Uterus (tissue), 4 donors: Measurements from ENCODE around the gene BCAN. TPM values are rescaled to one million over a fixed set of nuclear protein-coding genes. Genes with fewer than 3 reads are reported as not detected.
"Not testable (repeated sequence)": the region's sequence is repeated elsewhere in the genome, so short reads cannot be mapped to it uniquely, and the experiment has no call there.

ENCODE experiments used
- DNase-seq, 2 donors: peaks; one replicate each; pipeline ENCODE4 v3.0.0-alpha.2; 2019 to 2020
- H3K27ac ChIP-seq, 2 donors: fragments of 200-600 bp; sonication (generic); 1 replicate in 1 of 2; 2 replicates in 1 of 2; pipeline ENCODE4 v1.5.1; 2016 to 2018
- H3K27me3 ChIP-seq, 2 donors: fragments of 200-600 bp; sonication (generic); one replicate each; pipeline ENCODE4 v1.5.1; 2018 to 2019; ENCODE audit warnings: control low read depth in 1 of 2
- H3K36me3 ChIP-seq, 2 donors: fragments of 200-600 bp; sonication (generic); one replicate each; pipeline ENCODE4 v1.5.1; 2019; ENCODE audit warnings: control low read depth in 1 of 2
- H3K4me1 ChIP-seq, 2 donors: fragments of 200-600 bp; sonication (generic); one replicate each; pipeline ENCODE4 v1.5.1; 2018 to 2019; ENCODE audit warnings: control low read depth in 1 of 2
- H3K4me3 ChIP-seq, 2 donors: fragments of 200-600 bp; sonication (generic); 1 replicate in 1 of 2; 2 replicates in 1 of 2; pipeline ENCODE4 v1.5.1; 2018 to 2019; ENCODE audit warnings: mild to moderate bottlenecking in 1 of 2
- H3K9me3 ChIP-seq, 2 donors: fragments of 200-600 bp; sonication (generic); one replicate each; pipeline ENCODE4 v1.5.1; 2019; ENCODE audit warnings: control low read depth in 1 of 2
- CTCF ChIP-seq, 4 experiments: fragments of 200-600 bp in 2 of 4; fragments of 450-650 bp in 2 of 4; sonication (generic) in 2 of 4; IDR thresholded peaks; one replicate each; pipeline ENCODE4 v1.5.1; 2016 to 2019; ENCODE audit warnings: antibody characterized with exemption in 4 of 4, mild to moderate bottlenecking in 2 of 4, moderate library complexity in 1 of 4
- POLR2A ChIP-seq, 2 donors: fragments of 450-650 bp; IDR thresholded peaks; one replicate each; pipeline ENCODE4 v1.6.1; 2016; ENCODE audit warnings: antibody characterized with exemption in 2 of 2, mild to moderate bottlenecking in 1 of 2, moderate library complexity in 1 of 2
- intact Hi-C: fragments of 100-400 bp; cut with DNase I; formaldehyde crosslinking; loops from one replicate; pipeline ENCODE4 v1.15.1; 2023; ENCODE audit warnings: low total_unique reads
- total RNA-seq, 4 donors: library from RNA; depleted of rRNA in 3 of 4; stranded (reverse); fragments of >200 nt in 3 of 4; gene quantifications; one replicate each; pipeline versions ENCODE4 v1.1.0 to v1.2.4, GENCODE V29; 2014 to 2023
- donor health status: DM: yes; HTN: yes; CAD: no.

BCAN gene
- total RNA-seq, 4 donors from 2014 or later, result 2.3 to 3.0 (median 2.8) TPM; not detected in 1

GRCh38 chr1:156599811-156600210 is 42.1 kb upstream of the BCAN start:
- intact Hi-C loops, result loop anchor here (10.0 kb wide), 1 partner anchor 145 kb away; no protein-coding TSS in a partner anchor
- H3K4me1 ChIP-seq, result peaks cover 0 to 11% of the 10 kb centered on the region in 2 donors
- H3K36me3 ChIP-seq, result no peaks in the 10 kb centered on the region

DNA sequence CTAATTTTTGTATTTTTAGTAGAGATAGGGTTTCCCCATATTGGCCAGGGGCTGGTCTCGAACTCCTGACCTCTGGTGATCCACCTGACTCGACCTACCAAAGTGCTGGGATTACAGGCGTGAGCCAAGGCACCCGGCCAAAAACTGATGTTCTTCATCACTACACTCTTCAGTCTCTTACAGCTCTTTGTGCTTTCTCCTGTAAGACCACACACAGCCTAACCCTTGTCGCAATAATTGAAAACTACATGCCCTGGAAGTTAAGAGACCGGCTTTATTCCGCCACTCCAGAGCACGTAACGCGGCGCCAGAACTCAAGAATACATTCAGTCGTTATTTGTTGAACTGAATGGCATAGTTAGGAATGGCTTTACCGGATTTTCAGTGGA is 41.2 kb upstream of the BCAN start:
- TF ChIP-seq CTCF (IDR thresholded peaks at IDR 0.05) (no peak), POLR2A (IDR thresholded peaks at IDR 0.05) (no peak)
- intact Hi-C loops, result loop anchor here (10.0 kb wide), 1 partner anchor 146 kb away; no protein-coding TSS in a partner anchor

More at GRCh38 chr1:156599811-156600210, 42.1 kb upstream of the BCAN start:
- DNase-seq, result no peak
- no peaks in the 10 kb centered on the region for H3K27me3 ChIP-seq
- H3K4me3 ChIP-seq, result no peak overlapping the region
- H3K9me3 ChIP-seq, result no peaks in the 10 kb centered on the region
- no peak overlapping the region for H3K27ac ChIP-seq
- TF ChIP-seq POLR2A (IDR thresholded peaks at IDR 0.05) (no peak), CTCF (IDR thresholded peaks at IDR 0.05) (no peak)

GRCh38 chr1:156601122-156601830 is 40.6 kb upstream of the BCAN start, which contains the start of gene GPATCH4:
Gene GPATCH4 (minus strand): TSS chr1:156601479.
- Histone ChIP-seq H3K4me3 (peak within 1 kb of the TSS; percentile 54 to 86), H3K9me3 (no peaks in the 10 kb centered on the region), H3K27me3 (no peaks in the 10 kb centered on the region), H3K27ac (peak within 1 kb of the TSS; percentile 66 to 88), H3K36me3 (no peaks in the 10 kb centered on the region), H3K4me1 (peaks cover 0 to 11% of the 10 kb centered on the region in 2 donors)
- intact Hi-C loops, result loop anchor here (10.0 kb wide), 1 partner anchor 146 kb away; no protein-coding TSS in a partner anchor
- peak in 1 of 2 donors; percentile 36 for TF ChIP-seq POLR2A (IDR thresholded peaks at IDR 0.05)
- TF ChIP-seq CTCF (IDR thresholded peaks at IDR 0.05), result no peak
- DNase-seq, result peak; percentile 84 to 86

More for the DNA sequence above, 41.2 kb upstream of the BCAN start:
- no peaks in the 10 kb centered on the region for H3K27me3 ChIP-seq
- H3K4me1 ChIP-seq, result peaks cover 0 to 11% of the 10 kb centered on the region in 2 donors
- H3K9me3 ChIP-seq, result no peaks in the 10 kb centered on the region
- peak overlapping the region; percentile 66 to 88 for H3K27ac ChIP-seq
- peak overlapping the region; percentile 54 to 86 for H3K4me3 ChIP-seq
- H3K36me3 ChIP-seq, result no peaks in the 10 kb centered on the region
- no peak for DNase-seq

GRCh38 chr1:156601892-156602291 is 40.0 kb upstream of the BCAN start:
- TF ChIP-seq POLR2A (IDR thresholded peaks at IDR 0.05), result no peak
- TF ChIP-seq CTCF (IDR thresholded peaks at IDR 0.05), result no peak
- H3K36me3 ChIP-seq, result no peaks in the 10 kb centered on the region
- peak overlapping the region; percentile 66 to 88 for H3K27ac ChIP-seq
- no peaks in the 10 kb centered on the region for H3K9me3 ChIP-seq
- intact Hi-C loops, result loop anchor here (10.0 kb wide), 1 partner anchor 147 kb away; no protein-coding TSS in a partner anchor
- H3K4me1 ChIP-seq, result peaks cover 0 to 11% of the 10 kb centered on the region in 2 donors
- H3K27me3 ChIP-seq, result no peaks in the 10 kb centered on the region
- DNase-seq, result no peak
- peak overlapping the region; percentile 54 to 86 for H3K4me3 ChIP-seq

DNA sequence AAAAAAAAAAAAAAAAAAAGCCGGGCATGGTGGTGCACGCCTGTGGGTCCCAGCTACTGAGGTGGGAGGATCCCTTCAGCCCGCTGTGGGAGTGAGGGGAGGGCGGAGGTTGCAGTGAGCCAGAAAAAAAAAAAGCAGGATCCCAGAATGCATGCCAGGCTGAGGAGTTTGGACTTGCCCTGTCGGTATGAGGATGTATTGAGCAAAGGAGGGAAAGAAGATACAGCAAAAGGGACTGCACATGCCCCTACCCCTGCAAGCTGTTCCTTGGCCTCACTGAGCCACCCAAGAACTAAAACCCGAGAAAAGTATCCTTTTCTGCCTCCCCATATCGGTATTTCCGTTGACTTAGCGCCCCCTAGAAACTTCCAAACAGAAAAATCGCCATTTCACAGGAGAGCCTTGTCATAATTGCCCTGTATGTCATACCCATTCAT is 39.3 kb upstream of the BCAN start:
- intact Hi-C loops, result loop anchor here (10.0 kb wide), 1 partner anchor 148 kb away; no protein-coding TSS in a partner anchor
- Histone ChIP-seq H3K9me3 (no peaks in the 10 kb centered on the region), H3K4me3 (no peak overlapping the region), H3K27me3 (no peaks in the 10 kb centered on the region), H3K36me3 (no peaks in the 10 kb centered on the region), H3K4me1 (peaks cover 0 to 11% of the 10 kb centered on the region in 2 donors), H3K27ac (no peak overlapping the region)
- TF ChIP-seq CTCF (IDR thresholded peaks at IDR 0.05) (no peak), POLR2A (IDR thresholded peaks at IDR 0.05) (no peak)
- DNase-seq, result no peak

DNA sequence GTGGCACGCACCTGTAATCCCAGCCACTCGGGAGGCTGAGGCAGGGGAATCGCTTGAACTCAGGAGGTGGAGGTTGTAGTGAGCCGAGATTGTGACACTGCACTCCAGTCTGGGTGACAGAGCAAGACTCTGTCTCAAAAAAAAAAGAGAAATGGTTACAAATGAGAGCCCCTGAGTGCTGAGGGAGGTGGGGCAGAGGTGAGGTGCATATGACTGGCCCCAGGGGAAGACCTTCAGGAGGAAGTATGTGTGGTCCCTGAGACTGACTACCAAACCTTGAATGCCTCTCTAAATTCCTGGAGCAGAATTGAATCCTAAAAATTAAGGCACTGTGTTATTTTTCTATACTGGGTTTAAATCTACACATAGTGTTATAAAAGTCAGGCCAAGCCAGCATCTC is 34.6 kb upstream of the BCAN start:
- H3K4me1 ChIP-seq, H3K36me3 ChIP-seq, DNase-seq, H3K9me3 ChIP-seq, H3K27me3 ChIP-seq, H3K4me3 ChIP-seq, H3K27ac ChIP-seq: not testable (repeated sequence)
- intact Hi-C loops, result loop anchor here (10.0 kb wide), 1 partner anchor 153 kb away; no protein-coding TSS in a partner anchor
